ENCODE data around the gene ZNF488. TPM values are rescaled to one million over a fixed set of nuclear protein-coding genes. Genes with fewer than 3 reads are reported as not detected.

ZNF488 gene
- polyA plus RNA-seq, 3 donors from 2014 or later: not detected

- Mint-ChIP-seq H3K27me3 (ENCODE audit: low read depth in 3 of 3) (peaks cover 0 to 5% (median 2%) of the 10 kb centered on the region in 3 donors), H3K9me3 (no peaks in the 10 kb centered on the region), H3K4me1 (no peaks in the 10 kb centered on the region), H3K36me3 (no peaks in the 10 kb centered on the region), H3K27ac (no peak overlapping the region), H3K4me3 (no peak overlapping the region)
- DNase-seq: no peak
Measured at GRCh38 chr10:47350671-47351640, 33.1 kb downstream of the ZNF488 start.

GRCh38 chr10:47349941-47350371 lies 34.1 kb downstream of the ZNF488 start:
- H3K4me3 Mint-ChIP-seq: no peak overlapping the region

GRCh38 chr10:47349516-47349915 lies 34.6 kb downstream of the ZNF488 start:
- Mint-ChIP-seq H3K36me3 (no peaks in the 10 kb centered on the region), H3K27me3 (ENCODE audit: low read depth in 3 of 3) (peaks cover 0 to 7% (median 3%) of the 10 kb centered on the region in 3 donors), H3K27ac (no peak overlapping the region), H3K4me3 (no peak overlapping the region), H3K9me3 (no peaks in the 10 kb centered on the region), H3K4me1 (no peaks in the 10 kb centered on the region)
- DNase-seq: no peak

More at GRCh38 chr10:47349941-47350371, 34.1 kb downstream of the ZNF488 start:
- H3K9me3 Mint-ChIP-seq: no peaks in the 10 kb centered on the region
- no peak overlapping the region for H3K27ac Mint-ChIP-seq
- no peaks in the 10 kb centered on the region for H3K36me3 Mint-ChIP-seq
- H3K27me3 Mint-ChIP-seq (ENCODE audit: low read depth in 3 of 3): peaks cover 0 to 7% (median 3%) of the 10 kb centered on the region in 3 donors
- no peaks in the 10 kb centered on the region for H3K4me1 Mint-ChIP-seq
- DNase-seq: no peak

GRCh38 chr10:47348661-47349470 lies 35.2 kb downstream of the ZNF488 start:
- Mint-ChIP-seq H3K4me3 (no peak overlapping the region), H3K27ac (no peak overlapping the region), H3K36me3 (no peaks in the 10 kb centered on the region), H3K27me3 (ENCODE audit: low read depth in 3 of 3) (peaks cover 0 to 7% (median 3%) of the 10 kb centered on the region in 3 donors), H3K9me3 (no peaks in the 10 kb centered on the region), H3K4me1 (no peaks in the 10 kb centered on the region)
- DNase-seq: no peak

GRCh38 chr10:47348138-47348651 lies 35.9 kb downstream of the ZNF488 start, which contains the start of gene RBP3:
Gene RBP3, plus strand, starts transcription at chr10:47348363. Its CDS starts 122 bp downstream, at chr10:47348485.
- DNase-seq: no peak
- H3K27ac Mint-ChIP-seq: no peak within 1 kb of the TSS
- peaks cover 0 to 7% (median 5%) of the 10 kb centered on the region in 3 donors for H3K27me3 Mint-ChIP-seq (ENCODE audit: low read depth in 3 of 3)
- no peaks in the 10 kb centered on the region for H3K9me3 Mint-ChIP-seq
- H3K4me3 Mint-ChIP-seq: no peak within 1 kb of the TSS
- H3K4me1 Mint-ChIP-seq: no peaks in the 10 kb centered on the region
- no peaks in the 10 kb centered on the region for H3K36me3 Mint-ChIP-seq

- Mint-ChIP-seq H3K36me3 (no peaks in the 10 kb centered on the region), H3K27me3 (ENCODE audit: low read depth in 3 of 3) (peaks cover 0 to 7% (median 5%) of the 10 kb centered on the region in 3 donors), H3K27ac (no peak overlapping the region), H3K4me1 (no peaks in the 10 kb centered on the region), H3K9me3 (no peaks in the 10 kb centered on the region), H3K4me3 (no peak overlapping the region)
- no peak for DNase-seq
Measured at GRCh38 chr10:47347303-47347675, 36.8 kb downstream of the ZNF488 start.

GRCh38 chr10:47346581-47347302 lies 37.4 kb downstream of the ZNF488 start:
- H3K36me3 Mint-ChIP-seq: no peaks in the 10 kb centered on the region
- peaks cover 0 to 7% (median 5%) of the 10 kb centered on the region in 3 donors for H3K27me3 Mint-ChIP-seq (ENCODE audit: low read depth in 3 of 3)
- DNase-seq: no peak
- H3K9me3 Mint-ChIP-seq: no peaks in the 10 kb centered on the region
- H3K4me1 Mint-ChIP-seq: no peaks in the 10 kb centered on the region
- H3K27ac Mint-ChIP-seq: no peak overlapping the region
- no peak overlapping the region for H3K4me3 Mint-ChIP-seq

- no peak for DNase-seq
- Mint-ChIP-seq H3K27ac (no peak overlapping the region), H3K4me3 (no peak overlapping the region), H3K27me3 (ENCODE audit: low read depth in 3 of 3) (peaks cover 2 to 6% (median 5%) of the 10 kb centered on the region in 3 donors), H3K36me3 (no peaks in the 10 kb centered on the region), H3K4me1 (no peaks in the 10 kb centered on the region), H3K9me3 (no peaks in the 10 kb centered on the region)
Measured at GRCh38 chr10:47344996-47345870, 38.9 kb downstream of the ZNF488 start.

- Mint-ChIP-seq H3K27me3 (ENCODE audit: low read depth in 3 of 3) (peaks cover 2 to 9% (median 8%) of the 10 kb centered on the region in 3 donors), H3K27ac (no peak overlapping the region), H3K9me3 (no peaks in the 10 kb centered on the region), H3K4me3 (no peak overlapping the region), H3K4me1 (no peaks in the 10 kb centered on the region), H3K36me3 (no peaks in the 10 kb centered on the region)
- DNase-seq: peak; percentile 11 to 42 (median 33)
Measured at GRCh38 chr10:47340608-47341170, 43.4 kb downstream of the ZNF488 start.

GRCh38 chr10:47339759-47340607 lies 44.1 kb downstream of the ZNF488 start:
- no peak overlapping the region for H3K27ac Mint-ChIP-seq
- no peaks in the 10 kb centered on the region for H3K4me1 Mint-ChIP-seq
- H3K4me3 Mint-ChIP-seq: no peak overlapping the region

GRCh38 chr10:47339186-47339735 lies 44.8 kb downstream of the ZNF488 start:
- H3K27ac Mint-ChIP-seq: no peak overlapping the region
- DNase-seq: no peak
- no peaks in the 10 kb centered on the region for H3K9me3 Mint-ChIP-seq
- peaks cover 0 to 9% (median 5%) of the 10 kb centered on the region in 3 donors for H3K27me3 Mint-ChIP-seq (ENCODE audit: low read depth in 3 of 3)
- H3K4me1 Mint-ChIP-seq: no peaks in the 10 kb centered on the region
- H3K36me3 Mint-ChIP-seq: no peaks in the 10 kb centered on the region
- H3K4me3 Mint-ChIP-seq: no peak overlapping the region

More at GRCh38 chr10:47339759-47340607, 44.1 kb downstream of the ZNF488 start:
- no peaks in the 10 kb centered on the region for H3K36me3 Mint-ChIP-seq
- DNase-seq: no peak
- H3K27me3 Mint-ChIP-seq (ENCODE audit: low read depth in 3 of 3): peaks cover 0 to 9% (median 6%) of the 10 kb centered on the region in 3 donors
- H3K9me3 Mint-ChIP-seq: no peaks in the 10 kb centered on the region

All from immature natural killer cell (primary cell).